ENCODE data around the gene COX7A2.

GRCh38 chr6:75201901-75202672 lies 41.5 kb downstream of the COX7A2 start:
- TF ChIP-seq RFX5 (IDR thresholded peaks at IDR 0.05; ENCODE audit: low read depth, low read length) (no peak), CTCF (conservative IDR thresholded peaks at IDR 0.05; ENCODE audit: low read depth, low read length) (no peak), POLR2A (IDR thresholded peaks at IDR 0.05; ENCODE audit: low read depth, low read length) (no peak)
